ENCODE data around the gene TEN1.
"Not testable (repeated sequence)": the region's sequence is repeated elsewhere in the genome, so short reads cannot be mapped to it uniquely, and the experiment has no call there.

TEN1 gene

GRCh38 chr17:75978938-75979704 is at the start of gene TEN1, which contains the start of gene ACOX1:
Gene TEN1, plus strand, starts transcription at chr17:75979240. Its CDS starts 6,953 bp downstream, at chr17:75986193.
Gene ACOX1, minus strand, starts transcription at chr17:75979166. Its CDS starts 93 bp downstream, at chr17:75979073.
- DNase-seq: peak; percentile 98

GRCh38 chr17:75931062-75931461 is 48.0 kb upstream of the TEN1 start:
- no peak for DNase-seq

GRCh38 chr17:75932852-75933251 is 46.2 kb upstream of the TEN1 start:
- DNase-seq: no peak

GRCh38 chr17:75933808-75934207 is 45.2 kb upstream of the TEN1 start:
- DNase-seq: no peak

- DNase-seq: no peak
These were observed 41.4 kb upstream of the TEN1 start for GRCh38 chr17:75937652-75938051.

- DNase-seq: peak; percentile 95
These were observed 38.2 kb upstream of the TEN1 start, which contains the start of gene FBF1 for GRCh38 chr17:75940727-75941441. Gene FBF1, minus strand, starts transcription at chr17:75941042. Its CDS starts 2,893 bp downstream, at chr17:75938149.

- no peak for DNase-seq
These were observed 37.6 kb upstream of the TEN1 start for GRCh38 chr17:75941442-75941819.

GRCh38 chr17:75942473-75942872 is 36.6 kb upstream of the TEN1 start:
- DNase-seq: no peak

GRCh38 chr17:75943491-75943890 is 35.5 kb upstream of the TEN1 start:
- DNase-seq: no peak

GRCh38 chr17:75945211-75945610 is 33.8 kb upstream of the TEN1 start:
- no peak for DNase-seq

- no peak for DNase-seq
These were observed 28.6 kb upstream of the TEN1 start for GRCh38 chr17:75950421-75950820.

GRCh38 chr17:75950855-75951554 is 28.0 kb upstream of the TEN1 start:
- DNase-seq: no peak

- DNase-seq: no peak
These were observed 19.8 kb upstream of the TEN1 start for GRCh38 chr17:75959051-75959838.

- DNase-seq: no peak
These were observed 19.1 kb upstream of the TEN1 start for GRCh38 chr17:75959839-75960511.

GRCh38 chr17:75965468-75965867 is 13.6 kb upstream of the TEN1 start:
- DNase-seq: no peak

- DNase-seq: not testable (repeated sequence)
These were observed 10.0 kb upstream of the TEN1 start for GRCh38 chr17:75969044-75969443.

- no peak for DNase-seq
These were observed 9.0 kb upstream of the TEN1 start for GRCh38 chr17:75970011-75970523.

GRCh38 chr17:75970626-75971025 is 8.4 kb upstream of the TEN1 start:
- DNase-seq: no peak

- DNase-seq: not testable (repeated sequence)
These were observed 3.9 kb upstream of the TEN1 start for GRCh38 chr17:75975187-75975586.

- DNase-seq: no peak
These were observed 3.3 kb upstream of the TEN1 start for GRCh38 chr17:75975757-75976174.

GRCh38 chr17:75976175-75976848 is 2.7 kb upstream of the TEN1 start:
- DNase-seq: no peak
